HepG2 (cell line): ENCODE results near the gene GRB10. TPM values are rescaled to one million over a fixed set of nuclear protein-coding genes. Genes with fewer than 3 reads are reported as not detected.

Source experiments
- ATAC-seq: fragments of 200-7000 bp; cut with Tn5 transposase; 3 replicates; pipeline ENCODE4 v1.9.1; 2020; ENCODE audit warnings: mild to moderate bottlenecking, moderate library complexity
- BruUV-seq: library from RNA; stranded (reverse); fragments of 400-500 nt; replicated peaks from 2 replicates; lab custom pipeline; 2021; lab: Mats Ljungman, UMichigan
- CTCF ChIA-PET: fragments of 300-600 bp; formaldehyde crosslinking; extraction: SDS; loops from one replicate; lab custom pipeline; 2021; ENCODE audit warnings: low total read pairs, inconsistent platforms, low intra/inter-chr PET ratio; lab: Yijun Ruan, JAX
- POLR2A ChIA-PET: fragments of 350-600 bp; sonication (Branson Sonifier 250); formaldehyde crosslinking; loops from one replicate; lab custom pipeline; 2020; ENCODE audit warnings: antibody characterized with exemption, inconsistent platforms; lab: Yijun Ruan, JAX
- DNase-seq: peaks from one replicate; pipeline ENCODE4 v3.0.0-alpha.2; 2015; ENCODE audit warnings: low spot score
- FAIRE-seq: peaks from 3 replicates; lab custom pipeline; 2011; peaks lifted over from hg19 to GRCh38; lab: Jason Lieb, UNC
- H2AFZ ChIP-seq: one replicate; pipeline ENCODE4 v1.6.1; 2011; ENCODE audit warnings: low read length, inconsistent platforms
- H3K27ac ChIP-seq: fragments of 300-600 bp; 3 replicates; pipeline ENCODE4 v1.8.0; 2011; ENCODE audit warnings: mixed run types, mild to moderate bottlenecking, mixed read lengths, low read length, inconsistent platforms; ENCODE audit not compliant: insufficient read depth; ENCODE audit errors: extremely low read length
- H3K27me3 ChIP-seq, 2 experiments: fragments of 200-600 bp in 1 of 2; 2 replicates in 1 of 2; 3 replicates in 1 of 2; pipeline versions ENCODE4 v1.6.0 to v1.8.0; 2011; ENCODE audit warnings: low read length in 2 of 2, mild to moderate bottlenecking in 2 of 2, moderate library complexity in 2 of 2, inconsistent platforms in 1 of 2; ENCODE audit not compliant: insufficient read depth in 2 of 2, control insufficient read depth in 1 of 2
- H3K36me3 ChIP-seq, 2 experiments: fragments of 200-600 bp in 1 of 2; replicated peaks in 1 of 2; 2 replicates in 1 of 2; 3 replicates in 1 of 2; pipeline versions ENCODE4 v1.5.1 to v1.8.0; 2011; ENCODE audit warnings: low read length in 2 of 2, inconsistent platforms in 1 of 2; ENCODE audit not compliant: insufficient read depth in 2 of 2, control insufficient read depth in 1 of 2
- H3K4me1 ChIP-seq: 2 replicates; pipeline ENCODE4 v1.5.1; 2012; ENCODE audit warnings: low read length, inconsistent platforms; ENCODE audit not compliant: insufficient read depth
- H3K4me2 ChIP-seq: 2 replicates; pipeline ENCODE4 v1.6.0; 2011; ENCODE audit warnings: low read depth, low read length, inconsistent platforms
- H3K4me3 ChIP-seq, 3 experiments: fragments of 200-600 bp in 1 of 3; sonication (generic), shearing (Covaris generic) in 1 of 3; replicated peaks in 1 of 3; 2 replicates each; pipeline ENCODE4 v1.5.1; 2011 to 2016; ENCODE audit warnings: low read length in 3 of 3, inconsistent platforms in 2 of 3, low read depth in 2 of 3, mild to moderate bottlenecking in 2 of 3, control low read depth in 1 of 3, mixed read lengths in 1 of 3; ENCODE audit not compliant: insufficient read depth in 1 of 3
- H3K79me2 ChIP-seq: one replicate; pipeline ENCODE4 v1.6.1; 2011; ENCODE audit warnings: low read length, inconsistent platforms; ENCODE audit not compliant: insufficient read depth
- H3K9ac ChIP-seq: 2 replicates; pipeline ENCODE4 v1.6.0; 2011; ENCODE audit warnings: mild to moderate bottlenecking, low read depth, low read length, inconsistent platforms; ENCODE audit not compliant: insufficient read depth
- H3K9me3 ChIP-seq: 2 replicates; pipeline ENCODE4 v1.5.1; 2012; ENCODE audit warnings: mild to moderate bottlenecking, low read length
- H4K20me1 ChIP-seq: 2 replicates; pipeline ENCODE4 v1.6.0; 2011; ENCODE audit warnings: inconsistent platforms, mild to moderate bottlenecking, low read length, moderate library complexity; ENCODE audit not compliant: insufficient read depth
- ATF4 ChIP-seq, 2 experiments: fragments of 450-650 bp in 1 of 2; sonication (generic) in 1 of 2; formaldehyde crosslinking; IDR thresholded peaks; 2 replicates each; pipeline versions ENCODE4 v1.5.0 to v1.8.0; 2020 to 2022; ENCODE audit warnings: mild to moderate bottlenecking in 1 of 2, missing genetic modification reagents in 1 of 2
- EEA1 ChIP-seq: sonication (generic); formaldehyde crosslinking; IDR thresholded peaks from 2 replicates; pipeline ENCODE4 v1.5.1; 2020; ENCODE audit warnings: mild to moderate bottlenecking, missing genetic modification reagents, borderline replicate concordance
- HMGXB3 ChIP-seq: sonication (generic); formaldehyde crosslinking; IDR thresholded peaks from 2 replicates; pipeline ENCODE4 v1.4.0; 2020; ENCODE audit warnings: missing genetic modification reagents, borderline replicate concordance
- KDM4B ChIP-seq: sonication (generic); formaldehyde crosslinking; IDR thresholded peaks from 2 replicates; pipeline ENCODE4 v1.4.0; 2020; ENCODE audit warnings: missing genetic modification reagents
- NFKBIZ ChIP-seq: IDR thresholded peaks from 2 replicates; pipeline ENCODE4 v1.6.1; 2018; ENCODE audit warnings: missing genetic modification reagents, missing compliant biosample characterization
- NR3C1 ChIP-seq: sonication (generic); formaldehyde crosslinking; IDR thresholded peaks from 2 replicates; pipeline ENCODE4 v1.4.0; 2020; ENCODE audit warnings: missing genetic modification reagents
- RBM22 ChIP-seq: fragments of 200-400 bp; formaldehyde crosslinking; optimal IDR thresholded peaks from 2 replicates; pipeline ENCODE3; 2017; ENCODE audit warnings: mild to moderate bottlenecking, low read length, moderate library complexity
- RELA ChIP-seq: sonication (generic); formaldehyde crosslinking; IDR thresholded peaks from 2 replicates; pipeline ENCODE4 v1.4.0; 2020; ENCODE audit warnings: missing genetic modification reagents
- SRSF4 ChIP-seq: fragments of 200-400 bp; formaldehyde crosslinking; IDR thresholded peaks from one replicate; pipeline ENCODE4 v1.6.1; 2018; ENCODE audit warnings: mild to moderate bottlenecking, low read depth, low read length, moderate library complexity; ENCODE audit not compliant: poor library complexity, severe bottlenecking
- SSRP1 ChIP-seq: IDR thresholded peaks from 2 replicates; pipeline ENCODE4 v1.6.1; 2016; ENCODE audit warnings: control low read depth
- TGIF2 ChIP-seq: IDR thresholded peaks from 2 replicates; pipeline ENCODE4 v1.6.1; 2016; ENCODE audit warnings: control low read depth, missing compliant biosample characterization
- THYN1 ChIP-seq: sonication (generic); formaldehyde crosslinking; IDR thresholded peaks from 2 replicates; pipeline ENCODE4 v1.8.1; 2023; ENCODE audit warnings: low read depth, mild to moderate bottlenecking, moderate library complexity, missing genetic modification reagents, borderline replicate concordance
- ZBTB1 ChIP-seq: sonication (generic); formaldehyde crosslinking; IDR thresholded peaks from 2 replicates; pipeline ENCODE4 v1.4.0; 2020; ENCODE audit warnings: missing genetic modification reagents, borderline replicate concordance
- ZKSCAN5 ChIP-seq: sonication (generic); formaldehyde crosslinking; IDR thresholded peaks from 2 replicates; pipeline ENCODE4 v1.5.1; 2020; ENCODE audit warnings: mild to moderate bottlenecking, missing genetic modification reagents
- ZNF326 ChIP-seq: sonication (generic); formaldehyde crosslinking; IDR thresholded peaks from 2 replicates; pipeline ENCODE4 v1.4.0; 2020; ENCODE audit warnings: missing genetic modification reagents, borderline replicate concordance
- ZNF558 ChIP-seq: sonication (generic); formaldehyde crosslinking; IDR thresholded peaks from 2 replicates; pipeline ENCODE4 v1.9.0; 2022; ENCODE audit warnings: mild to moderate bottlenecking, missing genetic modification reagents, borderline replicate concordance
- ZNF674 ChIP-seq: sonication (generic); formaldehyde crosslinking; IDR thresholded peaks from 2 replicates; pipeline ENCODE4 v1.5.0; 2020; ENCODE audit warnings: low read depth, mild to moderate bottlenecking, missing genetic modification reagents
- ZNF747 ChIP-seq: sonication (generic); formaldehyde crosslinking; IDR thresholded peaks from 2 replicates; pipeline ENCODE4 v1.8.1; 2023; ENCODE audit warnings: missing genetic modification reagents, mild to moderate bottlenecking, borderline replicate concordance
- WGBS: methylation state at CpG from one replicate; pipeline ENCODE4 v1.1.6; 2017; ENCODE audit warnings: low lambda C conversion rate; 5-methylcytosine and 5-hydroxymethylcytosine counted together
- in situ Hi-C: cut with HindIII; loops from 2 replicates; pipeline ENCODE4 v1.10.0; 2017; ENCODE audit warnings: low pct_unique_long_range_greater_than_20kb; ENCODE audit not compliant: extremely low pct_ligation_motif_present
- intact Hi-C: fragments of 100-400 bp; cut with micrococcal nuclease; formaldehyde crosslinking; loops from one replicate; pipeline ENCODE4 v1.10.0; 2022; ENCODE audit not compliant: unreplicated experiment
- polyA plus RNA-seq, 8 experiments: library from polyadenylated mRNA; depleted of rRNA in 3 of 8; stranded (reverse) in 7 of 8; unstranded in 1 of 8; fragments of >200 nt; fragmentation: Illumina TruSeq in 4 of 8; extraction: Trizol in 4 of 8; gene quantifications; 2 replicates each; pipeline versions ENCODE4 v1.2.1 to v1.2.3, GENCODE V29; 2011 to 2016; ENCODE audit warnings: low read depth in 4 of 8, missing spikeins in 1 of 8, mixed read lengths in 1 of 8; ENCODE audit not compliant: insufficient read depth in 1 of 8
- total RNA-seq, 5 experiments: library from RNA; depleted of rRNA; stranded (reverse); fragments of >200 nt; fragmentation: Illumina TruSeq; extraction: Trizol; gene quantifications; 2 replicates each; pipeline ENCODE4 v1.2.3, GENCODE V29; 2016; ENCODE audit warnings: low read depth in 1 of 5

The GRB10 gene
- total and polyA plus RNA-seq, 2 of the 13 experiments (the other 11 are each of a cell fraction or from before 2014, with no cell fraction given), result 4.0 to 6.8 TPM

GRCh38 chr7:50687096-50687495, 95.6 kb downstream of the GRB10 start:
- no TSS peak for BruUV-seq
- H3K4me1 ChIP-seq, result no peaks in the 10 kb centered on the region
- no peaks in the 10 kb centered on the region for H3K9me3 ChIP-seq
- DNase-seq (no peak), FAIRE-seq (no peak), ATAC-seq (no peak)
- WGBS, result 84% methylated on average over 6 of the region's 6 CpGs
- no peaks in the 10 kb centered on the region for H3K27me3 ChIP-seq
- H4K20me1 ChIP-seq, result no peaks in the 10 kb centered on the region
- no peak overlapping the region for H3K27ac ChIP-seq
- no peak overlapping the region for H3K4me2 ChIP-seq
- POLR2A ChIA-PET, result no interaction called here
- intact Hi-C loops (no loop called here), in situ Hi-C loops (loop anchor here (25.0 kb wide), 1 partner anchor 550 kb away; no protein-coding TSS in a partner anchor)
- CTCF ChIA-PET, result no interaction called here
- TF ChIP-seq SRSF4, result no peak
- no peak for TF ChIP-seq SSRP1 (CRISPR knock-in tag)
- no peak for TF ChIP-seq HMGXB3 (CRISPR knock-in tag)
- no peak for TF ChIP-seq NR3C1
- no peak for TF ChIP-seq NFKBIZ (CRISPR knock-in tag)
- no peak for TF ChIP-seq THYN1 (CRISPR knock-in tag)
- no peak for TF ChIP-seq RBM22
- no peak for TF ChIP-seq ZKSCAN5 (CRISPR knock-in tag)
- no peak for TF ChIP-seq ZBTB1 (CRISPR knock-in tag)
- no peak for TF ChIP-seq EEA1
- TF ChIP-seq ZNF558, result no peak
- TF ChIP-seq TGIF2 (CRISPR knock-in tag), result no peak
- TF ChIP-seq ATF4 (CRISPR knock-in tag; IDR thresholded peaks at IDR 0.05), result no peak
- no peak for TF ChIP-seq ZNF674
- TF ChIP-seq KDM4B (CRISPR knock-in tag), result no peak
- no peak for TF ChIP-seq ZNF326
- no peak for TF ChIP-seq ZNF747 (CRISPR knock-in tag)
- no peak for TF ChIP-seq RELA (CRISPR knock-in tag)
- TF ChIP-seq, all 625 proteins: peak for 0
- Histone ChIP-seq H3K9ac (no peak overlapping the region), H3K79me2 (no peaks in the 10 kb centered on the region), H2AFZ (no peak overlapping the region), H3K36me3 (no peaks in the 10 kb centered on the region), H3K4me3 (no peak overlapping the region)
